HG03558 (cell line): Measurements from ENCODE around the gene NRIP1.

Experiments
- ATAC-seq: cut with Tn5 transposase; IDR thresholded peaks from one replicate; pipeline ENCODE4 v1.9.1; 2021; ENCODE audit warnings: moderate number of reproducible peaks; ENCODE audit not compliant: unreplicated experiment; ENCODE audit errors: extremely low read depth

The NRIP1 gene

GRCh38 chr21:15014221-15014620 is 50.6 kb downstream of the NRIP1 start:
- ATAC-seq, result no peak

GRCh38 chr21:15011967-15012366 is 52.8 kb downstream of the NRIP1 start:
- ATAC-seq, result no peak

GRCh38 chr21:15010645-15011044 is 54.2 kb downstream of the NRIP1 start:
- ATAC-seq, result no peak

- no peak for ATAC-seq
Measured at GRCh38 chr21:15009837-15010363, 54.9 kb downstream of the NRIP1 start.

- ATAC-seq, result no peak
Measured at GRCh38 chr21:15007716-15008296, 57.0 kb downstream of the NRIP1 start.

- ATAC-seq, result no peak
Measured at GRCh38 chr21:15006594-15007230, 58.1 kb downstream of the NRIP1 start.

GRCh38 chr21:15005391-15005790 is 59.4 kb downstream of the NRIP1 start:
- ATAC-seq, result no peak

- ATAC-seq, result no peak
Measured at GRCh38 chr21:15004721-15005370, 60.0 kb downstream of the NRIP1 start.

GRCh38 chr21:15003463-15004135 is 61.2 kb downstream of the NRIP1 start:
- no peak for ATAC-seq

GRCh38 chr21:15001857-15002606 is 62.8 kb downstream of the NRIP1 start:
- peak; percentile 70 for ATAC-seq

- ATAC-seq, result no peak
Measured at GRCh38 chr21:15001113-15001512, 63.7 kb downstream of the NRIP1 start.

- no peak for ATAC-seq
Measured at GRCh38 chr21:15000081-15000480, 64.7 kb downstream of the NRIP1 start.

- no peak for ATAC-seq
Measured at GRCh38 chr21:14998784-14999183, 66.0 kb downstream of the NRIP1 start.

- ATAC-seq, result no peak
Measured at GRCh38 chr21:14998336-14998735, 66.5 kb downstream of the NRIP1 start.

GRCh38 chr21:14995695-14996490 is 68.9 kb downstream of the NRIP1 start:
- no peak for ATAC-seq

- ATAC-seq, result no peak
Measured at GRCh38 chr21:14995226-14995625, 69.6 kb downstream of the NRIP1 start.

GRCh38 chr21:14993115-14993514 is 71.7 kb downstream of the NRIP1 start:
- ATAC-seq, result no peak

GRCh38 chr21:14991957-14992356 is 72.8 kb downstream of the NRIP1 start:
- no peak for ATAC-seq

- no peak for ATAC-seq
Measured at GRCh38 chr21:14989359-14989758, 75.4 kb downstream of the NRIP1 start.
